Esophagus muscularis mucosa (tissue), 4 donors: ENCODE measurements around the gene RC3H2. TPM values are rescaled to one million over a fixed set of nuclear protein-coding genes. Genes with fewer than 3 reads are reported as not detected.

Experiments used
- DNase-seq: peaks from one replicate; pipeline ENCODE4 v3.0.0-alpha.2; 2017; ENCODE audit errors: extremely low spot score
- H3K27ac ChIP-seq, 4 donors: fragments of 200-600 bp; sonication (generic); replicated peaks in 1 of 4; 1 replicate in 3 of 4; 2 replicates in 1 of 4; pipeline ENCODE4 v1.5.1; 2016 to 2019; ENCODE audit warnings: mild to moderate bottlenecking in 1 of 4
- H3K27me3 ChIP-seq, 4 donors: fragments of 200-600 bp; sonication (generic); one replicate each; pipeline versions ENCODE4 v1.5.1 to v1.6.0; 2016 to 2019
- H3K36me3 ChIP-seq, 4 donors: fragments of 200-600 bp; sonication (generic); one replicate each; pipeline ENCODE4 v1.5.1; 2016 to 2019
- H3K4me1 ChIP-seq, 4 donors: fragments of 200-600 bp; sonication (generic); one replicate each; pipeline ENCODE4 v1.5.1; 2016 to 2019
- H3K4me3 ChIP-seq, 4 donors: fragments of 200-600 bp; sonication (generic); 1 replicate in 2 of 4; 2 replicates in 2 of 4; pipeline ENCODE4 v1.5.1; 2016 to 2019; ENCODE audit warnings: mild to moderate bottlenecking in 4 of 4, moderate library complexity in 1 of 4
- H3K9me3 ChIP-seq, 4 donors: fragments of 200-600 bp; sonication (generic); 1 replicate in 3 of 4; 2 replicates in 1 of 4; pipeline ENCODE4 v1.5.1; 2016 to 2019
- CTCF ChIP-seq, 3 experiments: fragments of 200-600 bp in 2 of 3; fragments of 450-650 bp in 1 of 3; sonication (generic) in 2 of 3; IDR thresholded peaks; one replicate each; pipeline ENCODE4 v1.5.1; 2017 to 2019; ENCODE audit warnings: antibody characterized with exemption in 3 of 3, mild to moderate bottlenecking in 2 of 3, moderate library complexity in 1 of 3
- EP300 ChIP-seq: sonication (generic); formaldehyde crosslinking; IDR thresholded peaks from one replicate; pipeline ENCODE4 v1.6.1; 2017; ENCODE audit warnings: antibody characterized with exemption
- POLR2A ChIP-seq: fragments of 450-650 bp; IDR thresholded peaks from one replicate; pipeline ENCODE4 v1.6.1; 2017; ENCODE audit warnings: antibody characterized with exemption, moderate library complexity, mild to moderate bottlenecking, low read depth
- POLR2AphosphoS5 ChIP-seq, 2 donors: sonication (generic); formaldehyde crosslinking; IDR thresholded peaks; one replicate each; pipeline ENCODE4 v1.6.1; 2017; ENCODE audit warnings: antibody characterized with exemption in 2 of 2
- WGBS: methylation state at CpG from one replicate; pipeline ENCODE4 v1.1.5; 2018; 5-methylcytosine and 5-hydroxymethylcytosine counted together
- intact Hi-C: fragments of 100-400 bp; cut with DNase I; formaldehyde crosslinking; loops from one replicate; pipeline ENCODE4 v1.15.1; 2023
- total RNA-seq, 4 donors: library from RNA; depleted of rRNA; stranded (reverse); fragments of >200 nt; gene quantifications; one replicate each; pipeline versions ENCODE4 v1.1.0 to v1.2.1, GENCODE V29; 2016

Gene RC3H2
- total RNA-seq, 4 donors from 2014 or later: 40.1 to 58.1 (median 57.8) TPM

- intact Hi-C loops: loop anchor here (5.0 kb wide), 1 partner anchor 33 kb away; no protein-coding TSS in a partner anchor
- 91% methylated on average over 1 of the region's 1 CpG for WGBS
- Histone ChIP-seq H3K36me3 (no peaks in the 10 kb centered on the region), H3K9me3 (no peaks in the 10 kb centered on the region), H3K27me3 (no peaks in the 10 kb centered on the region), H3K4me3 (no peak overlapping the region), H3K27ac (no peak overlapping the region), H3K4me1 (peaks cover 29 to 95% (median 86%) of the 10 kb centered on the region in 4 donors)
- DNase-seq: no peak
- TF ChIP-seq CTCF (IDR thresholded peaks at IDR 0.05) (no peak), POLR2A (no peak), EP300 (no peak), POLR2AphosphoS5 (IDR thresholded peaks at IDR 0.05) (no peak)
Measured at GRCh38 chr9:122949696-122950095, 44.5 kb upstream of the RC3H2 start.

- intact Hi-C loops: loop anchor here (5.0 kb wide), 1 partner anchor 34 kb away; no protein-coding TSS in a partner anchor
- peaks cover 23 to 94% (median 86%) of the 10 kb centered on the region in 4 donors for H3K4me1 ChIP-seq
- no peak overlapping the region for H3K4me3 ChIP-seq
- no peaks in the 10 kb centered on the region for H3K27me3 ChIP-seq
- peak overlapping the region; percentile 34 to 98 (median 54) for H3K27ac ChIP-seq
- peaks cover 0 to 3% (median 0%) of the 10 kb centered on the region in 4 donors for H3K36me3 ChIP-seq
- TF ChIP-seq CTCF (IDR thresholded peaks at IDR 0.05): no peak
- no peak for TF ChIP-seq EP300
- no peak for TF ChIP-seq POLR2A
- no peak for TF ChIP-seq POLR2AphosphoS5 (IDR thresholded peaks at IDR 0.05)
- no peaks in the 10 kb centered on the region for H3K9me3 ChIP-seq
- no peak for DNase-seq
- 82% methylated on average over 3 of the region's 3 CpGs for WGBS
Measured at GRCh38 chr9:122948313-122948712, 43.2 kb upstream of the RC3H2 start.

GRCh38 chr9:122946461-122947005, 41.4 kb upstream of the RC3H2 start:
- peaks cover 0 to 3% (median 0%) of the 10 kb centered on the region in 4 donors for H3K36me3 ChIP-seq
- no peaks in the 10 kb centered on the region for H3K27me3 ChIP-seq
- TF ChIP-seq POLR2A (no peak), POLR2AphosphoS5 (IDR thresholded peaks at IDR 0.05) (no peak), EP300 (no peak), CTCF (IDR thresholded peaks at IDR 0.05) (no peak)
- WGBS: 38% methylated on average over 1 of the region's 1 CpG
- no peaks in the 10 kb centered on the region for H3K9me3 ChIP-seq
- no peak for DNase-seq
- H3K27ac ChIP-seq: peak overlapping the region in 3 of 4 donors; percentile 71 to 98 (median 95)
- intact Hi-C loops: loop anchor here (5.0 kb wide), 1 partner anchor 36 kb away; no protein-coding TSS in a partner anchor
- H3K4me1 ChIP-seq: peaks cover 29 to 94% (median 88%) of the 10 kb centered on the region in 4 donors
- no peak overlapping the region for H3K4me3 ChIP-seq

GRCh38 chr9:122944960-122945888, 40.1 kb upstream of the RC3H2 start:
- H3K4me1 ChIP-seq: peaks cover 30 to 88% (median 80%) of the 10 kb centered on the region in 4 donors
- no peaks in the 10 kb centered on the region for H3K27me3 ChIP-seq
- H3K9me3 ChIP-seq: no peaks in the 10 kb centered on the region
- H3K27ac ChIP-seq: peak overlapping the region; percentile 71 to 98 (median 95)
- WGBS: 39% methylated on average over 4 of the region's 4 CpGs
- TF ChIP-seq EP300 (no peak), POLR2A (no peak), POLR2AphosphoS5 (IDR thresholded peaks at IDR 0.05) (no peak), CTCF (IDR thresholded peaks at IDR 0.05) (no peak)
- no peak for DNase-seq
- H3K4me3 ChIP-seq: no peak overlapping the region
- intact Hi-C loops: loop anchor here (5.0 kb wide), 1 partner anchor 37 kb away; no protein-coding TSS in a partner anchor
- H3K36me3 ChIP-seq: peaks cover 0 to 3% (median 0%) of the 10 kb centered on the region in 4 donors
